Kidney (tissue), 14 donors: ENCODE measurements around the gene SPATA3. TPM values are rescaled to one million over a fixed set of nuclear protein-coding genes. Genes with fewer than 3 reads are reported as not detected.

Experiments
- DNase-seq, 5 donors: peaks; one replicate each; pipeline ENCODE4 v3.0.0-alpha.2; 2013 to 2020
- FAIRE-seq: peaks from 2 replicates; lab custom pipeline; 2012; peaks lifted over from hg19 to GRCh38; lab: Jason Lieb, UNC
- H3K27ac ChIP-seq, 2 donors: one replicate each; pipeline ENCODE4 v1.7.0; 2013; ENCODE audit warnings: low read depth in 2 of 2, low read length in 2 of 2, inconsistent platforms in 1 of 2
- H3K27me3 ChIP-seq: one replicate; pipeline ENCODE4 v1.7.1; 2013; ENCODE audit warnings: low read length, inconsistent platforms; ENCODE audit not compliant: control insufficient read depth, insufficient read depth
- H3K36me3 ChIP-seq, 3 donors: one replicate each; pipeline versions ENCODE4 v1.7.0 to v1.7.1; 2013; ENCODE audit warnings: low read length in 3 of 3, control low read depth in 1 of 3, inconsistent platforms in 1 of 3; ENCODE audit not compliant: insufficient read depth in 3 of 3, control insufficient read depth in 2 of 3
- H3K4me1 ChIP-seq, 3 donors: one replicate each; pipeline versions ENCODE4 v1.7.0 to v1.7.1; 2013; ENCODE audit warnings: low read length in 3 of 3, inconsistent platforms in 1 of 3, low read depth in 1 of 3; ENCODE audit not compliant: control insufficient read depth in 2 of 3, insufficient read depth in 2 of 3
- H3K4me3 ChIP-seq, 3 donors: one replicate each; pipeline versions ENCODE4 v1.7.0 to v1.8.1; 2013; ENCODE audit warnings: low read length in 3 of 3, control low read depth in 1 of 3, inconsistent platforms in 1 of 3
- H3K9ac ChIP-seq, 3 donors: one replicate each; pipeline versions ENCODE4 v1.7.0 to v1.7.1; 2013; ENCODE audit warnings: low read length in 3 of 3, control low read depth in 1 of 3, inconsistent platforms in 1 of 3
- H3K9me3 ChIP-seq, 3 donors: one replicate each; pipeline versions ENCODE4 v1.7.0 to v1.7.1; 2013; ENCODE audit warnings: low read length in 3 of 3, control low read depth in 1 of 3, inconsistent platforms in 1 of 3; ENCODE audit not compliant: control insufficient read depth in 2 of 3, insufficient read depth in 1 of 3
- CTCF ChIP-seq: IDR thresholded peaks from 3 replicates; pipeline ENCODE4 v1.5.1; 2012; ENCODE audit warnings: mild to moderate bottlenecking, moderate library complexity, borderline replicate concordance; ENCODE audit not compliant: insufficient read depth; ENCODE audit errors: extremely low read depth
- intact Hi-C: fragments of 100-400 bp; cut with DNase I; formaldehyde crosslinking; loops from one replicate; pipeline ENCODE4 v1.11.1; 2022
- polyA plus RNA-seq: library from polyadenylated mRNA; stranded (reverse); fragments of 350-450 nt; fragmentation: Illumina TruSeq; extraction: RNeasy Lipid Tissue Mini Kit (QIAGEN cat#74804); gene quantifications from one replicate; pipeline ENCODE4 v1.2.3, GENCODE V29; 2014; ENCODE audit warnings: low read depth, low replicate concordance; ENCODE audit not compliant: insufficient read depth
- total RNA-seq: library from RNA; stranded (reverse); fragmentation: NEBNext Ultra II Directional; extraction: Animal tissue kit (Norgen Biotek cat#: 25700); gene quantifications from one replicate; pipeline ENCODE4 v1.2.1, GENCODE V29; 2021
- donor health status: control.
- donor health status: control.
- donor health status: control.
- donor health status: control.
- donor health status: control.
- donor health status: DM: yes; HTN: yes; CAD: no.
- donor health status: Normal renal cell carcinoma (clear cell type).

SPATA3 gene
- total and polyA plus RNA-seq, 2 donors from 2014 or later, result not detected

DNA sequence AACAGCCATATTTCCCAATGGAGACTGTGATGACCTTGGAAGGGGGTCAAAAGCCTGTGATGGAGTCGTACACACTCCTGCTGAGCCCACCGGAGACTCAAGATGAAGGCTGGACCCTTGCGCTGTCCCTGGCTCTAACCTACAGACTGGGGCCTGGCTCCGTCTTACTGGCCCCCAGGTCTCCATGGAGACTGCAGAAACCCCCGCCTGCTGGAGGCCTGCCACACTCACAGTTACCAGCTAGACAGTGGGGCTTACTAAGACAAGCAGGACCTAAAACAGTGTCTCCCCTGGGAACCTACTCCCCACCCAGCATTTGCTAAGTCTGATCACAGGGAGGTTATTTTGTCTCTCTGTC is 51.0 kb downstream of the SPATA3 start:
- no peak for TF ChIP-seq CTCF
- Histone ChIP-seq H3K4me3 (no peak overlapping the region), H3K9ac (no peak overlapping the region), H3K27me3 (no peaks in the 10 kb centered on the region), H3K9me3 (no peaks in the 10 kb centered on the region), H3K36me3 (no peaks in the 10 kb centered on the region), H3K27ac (no peak overlapping the region), H3K4me1 (peaks cover 0 to 16% (median 4%) of the 10 kb centered on the region in 3 donors)
- no peak for DNase-seq
- FAIRE-seq, result no peak
- intact Hi-C loops, result no loop called here

GRCh38 chr2:231047274-231047922 is 51.5 kb downstream of the SPATA3 start:
- H3K27me3 ChIP-seq, result no peaks in the 10 kb centered on the region

DNA sequence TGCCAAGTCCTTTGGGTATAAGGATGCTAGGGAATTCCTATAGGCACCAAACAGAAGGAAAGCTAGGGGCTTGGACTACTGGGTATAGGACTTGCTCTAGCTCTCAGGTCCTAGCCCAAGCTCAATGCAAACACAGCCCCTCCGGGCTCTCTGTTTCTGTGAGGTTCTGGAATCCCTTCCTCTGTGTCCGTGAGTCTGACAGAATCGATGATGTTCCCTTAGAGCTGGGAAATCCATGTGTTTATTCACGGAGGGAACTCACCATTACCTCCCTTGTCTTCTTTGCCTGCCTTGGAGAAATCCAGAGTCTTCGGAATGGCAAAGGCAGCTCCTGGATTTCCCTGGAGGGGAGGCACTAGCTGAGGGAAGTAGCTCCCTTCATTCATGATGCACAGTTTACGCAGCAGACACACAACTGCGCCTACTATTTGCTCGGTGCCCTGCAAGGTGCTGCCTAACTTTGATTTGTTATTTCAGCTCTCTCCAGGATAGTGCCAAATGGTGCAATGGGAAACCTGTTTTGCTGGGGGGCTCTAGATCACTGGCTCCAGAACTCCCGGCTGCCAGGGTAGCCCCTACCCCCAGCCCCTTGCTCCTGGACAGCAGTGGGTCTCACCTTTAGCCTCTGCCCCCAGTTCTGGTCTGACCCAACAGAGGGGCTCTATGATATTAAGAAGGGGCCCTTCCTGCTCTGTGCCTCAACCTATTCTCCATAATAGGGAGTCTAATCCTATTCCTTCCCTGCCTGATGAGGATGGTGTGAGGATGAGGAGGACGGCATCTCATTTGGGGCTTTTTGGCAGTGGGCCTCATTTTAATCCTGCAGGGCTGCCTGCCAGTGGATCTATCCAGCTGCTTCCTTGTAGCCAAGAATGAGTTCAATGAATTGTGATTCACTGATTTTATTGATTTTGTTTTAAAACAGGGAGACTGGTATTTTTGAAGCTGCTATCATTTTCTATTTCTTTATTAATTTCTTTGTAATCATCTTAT is 52.3 kb downstream of the SPATA3 start:
- no peak overlapping the region for H3K27ac ChIP-seq

More at GRCh38 chr2:231047274-231047922, 51.5 kb downstream of the SPATA3 start:
- DNase-seq, result no peak
- H3K4me3 ChIP-seq, result no peak overlapping the region
- H3K36me3 ChIP-seq, result no peaks in the 10 kb centered on the region
- H3K9me3 ChIP-seq, result no peaks in the 10 kb centered on the region
- H3K4me1 ChIP-seq, result peaks cover 0 to 18% (median 7%) of the 10 kb centered on the region in 3 donors
- H3K27ac ChIP-seq, result no peak overlapping the region
- intact Hi-C loops, result no loop called here
- no peak for FAIRE-seq
- H3K9ac ChIP-seq, result no peak overlapping the region
- no peak for TF ChIP-seq CTCF

More for the DNA sequence above, 52.3 kb downstream of the SPATA3 start:
- Histone ChIP-seq H3K9me3 (no peaks in the 10 kb centered on the region), H3K4me3 (no peak overlapping the region), H3K9ac (no peak overlapping the region), H3K4me1 (peaks cover 0 to 20% (median 9%) of the 10 kb centered on the region in 3 donors), H3K27me3 (no peaks in the 10 kb centered on the region), H3K36me3 (no peaks in the 10 kb centered on the region)
- intact Hi-C loops, result no loop called here
- FAIRE-seq, result no peak
- no peak for TF ChIP-seq CTCF
- no peak for DNase-seq
